Stomach (tissue), 4 donors: ENCODE data around the gene TRAPPC2L.

ENCODE experiments used
- CTCF ChIP-seq, 7 experiments: fragments of 450-650 bp in 4 of 7; fragments of 200-600 bp in 3 of 7; sonication (generic) in 3 of 7; IDR thresholded peaks; one replicate each; pipeline ENCODE4 v1.5.1; 2016 to 2019; ENCODE audit warnings: antibody characterized with exemption in 7 of 7, control low read depth in 2 of 7, mild to moderate bottlenecking in 1 of 7
- POLR2A ChIP-seq, 4 donors: fragments of 450-650 bp; IDR thresholded peaks; one replicate each; pipeline ENCODE4 v1.6.1; 2016; ENCODE audit warnings: antibody characterized with exemption in 4 of 4, control low read depth in 2 of 4, mild to moderate bottlenecking in 1 of 4, moderate library complexity in 1 of 4

- no peak for TF ChIP-seq POLR2A (IDR thresholded peaks at IDR 0.05)
- no peak for TF ChIP-seq CTCF (IDR thresholded peaks at IDR 0.05)
Observed at GRCh38 chr16:88865310-88865709, 8.4 kb downstream of the TRAPPC2L start.
